ENCODE data around the gene ANXA10. TPM values are rescaled to one million over a fixed set of nuclear protein-coding genes. Genes with fewer than 3 reads are reported as not detected.

The ANXA10 gene
- total and polyA plus RNA-seq, 2 donors (not counting 3 experiments of a cell fraction or from before 2014, with no cell fraction given): not detected

GRCh38 chr4:168218645-168219044 is 126.3 kb downstream of the ANXA10 start:
- FAIRE-seq (no peak), DNase-seq (ENCODE audit: low read depth, low spot score) (peak; percentile 50)
- dilution Hi-C loops (cut with MboI; ENCODE audit: extremely low pct_ligation_motif_present, low sequenced_read_pairs): no loop called here
- Histone ChIP-seq H3K36me3 (ENCODE audit: control insufficient read depth in 2 of 2, extremely low read depth in 1 of 2, insufficient read depth in 2 of 2, low read length in 2 of 2) (no peaks in the 10 kb centered on the region), H4K20me1 (replicated peaks; ENCODE audit: control insufficient read depth, extremely low read depth, insufficient read depth, low read length) (no peaks in the 10 kb centered on the region), H3K9me1 (replicated peaks; ENCODE audit: control insufficient read depth, extremely low read depth, insufficient read depth, low read length) (no peaks in the 10 kb centered on the region), H3K4me2 (ENCODE audit: insufficient read depth, low read length) (no peak overlapping the region), H3K4me1 (ENCODE audit: control insufficient read depth, extremely low read depth, insufficient read depth, low read length) (peaks cover 27% of the 10 kb centered on the region), H3K4me3 (replicated peaks in 1 of 3; ENCODE audit: insufficient read depth in 1 of 3, low read depth in 1 of 3, low read length in 3 of 3) (no peak overlapping the region), H3K9me3 (replicated peaks; ENCODE audit: control insufficient read depth, insufficient read depth, low read length) (no peaks in the 10 kb centered on the region), H2AFZ (ENCODE audit: low read depth, low read length) (no peak overlapping the region), H3K79me2 (ENCODE audit: control insufficient read depth, insufficient read depth, low read length) (no peaks in the 10 kb centered on the region), H3K9ac (replicated peaks; ENCODE audit: extremely low read depth, insufficient read depth, low read length) (no peak overlapping the region), H3K27ac (ENCODE audit: insufficient read depth, low read depth, low read length) (peak overlapping the region; percentile 19), H3K27me3 (ENCODE audit: control insufficient read depth in 2 of 2, insufficient read depth in 2 of 2, low read length in 2 of 2) (no peaks in the 10 kb centered on the region)
- intact Hi-C loops (cut with micrococcal nuclease): no loop called here
- TF ChIP-seq JUN (IDR thresholded peaks at IDR 0.05; ENCODE audit: borderline replicate concordance, insufficient read depth, insufficient read length, low read depth) (peak; percentile 72), POLR2AphosphoS5 (IDR thresholded peaks at IDR 0.05; ENCODE audit: insufficient read depth, low read depth, low read length) (peak; percentile 21), FOS (IDR thresholded peaks at IDR 0.05; ENCODE audit: borderline replicate concordance, insufficient read depth, low read length) (peak; percentile 75), GATA2 (IDR thresholded peaks at IDR 0.05; ENCODE audit: insufficient read depth, insufficient read length, low read depth, low read length) (peak; percentile 89), MAX (IDR thresholded peaks at IDR 0.05; ENCODE audit: insufficient read depth, insufficient read length) (no peak)
- ChIA-PET POLR2A (interaction anchor here (0.7 kb wide), 1 partner anchor 615 kb away, joined by 4 read pairs; no protein-coding TSS in a partner anchor), CTCF (interaction anchor here (1.0 to 1.4 kb wide), 4 partner anchors 32 to 295 kb away, joined by 3 read pairs; no protein-coding TSS in a partner anchor)
- no TSS peak for BruUV-seq (replicated peaks)

- no peak for TF ChIP-seq CTCF (IDR thresholded peaks at IDR 0.05; ENCODE audit: extremely low read depth in 1 of 2, insufficient read depth in 1 of 2, low read depth in 1 of 2, low read length in 2 of 2)
- no peak for TF ChIP-seq EZH2 (IDR thresholded peaks at IDR 0.05; ENCODE audit: borderline replicate concordance, low read depth, low read length, severe bottlenecking)
- TF ChIP-seq GATA2 (IDR thresholded peaks at IDR 0.05; ENCODE audit: insufficient read depth, insufficient read length, low read depth, low read length): no peak
- no peak for TF ChIP-seq MAX (IDR thresholded peaks at IDR 0.05; ENCODE audit: insufficient read depth, insufficient read length)
- no peak for TF ChIP-seq POLR2A (IDR thresholded peaks at IDR 0.05; ENCODE audit: low read depth, low read length)
- no peak for TF ChIP-seq MYC (IDR thresholded peaks at IDR 0.05; ENCODE audit: low read depth, low read length)
- peak; percentile 38 for TF ChIP-seq FOS (IDR thresholded peaks at IDR 0.05; ENCODE audit: borderline replicate concordance, insufficient read depth, low read length)
- no peaks in the 10 kb centered on the region for H3K9me3 ChIP-seq (replicated peaks; ENCODE audit: control insufficient read depth, insufficient read depth, low read length)
- DNase-seq (ENCODE audit: low read depth, low spot score): no peak
- H3K27ac ChIP-seq (ENCODE audit: insufficient read depth, low read depth, low read length): peak overlapping the region; percentile 53
- peak overlapping the region; percentile 24 for H3K4me2 ChIP-seq (ENCODE audit: insufficient read depth, low read length)
- H3K9me1 ChIP-seq (replicated peaks; ENCODE audit: control insufficient read depth, extremely low read depth, insufficient read depth, low read length): no peaks in the 10 kb centered on the region
- FAIRE-seq: no peak
- no TSS peak for BruUV-seq (replicated peaks)
- H3K9ac ChIP-seq (replicated peaks; ENCODE audit: extremely low read depth, insufficient read depth, low read length): no peak overlapping the region
- H3K4me3 ChIP-seq (replicated peaks in 1 of 3; ENCODE audit: insufficient read depth in 1 of 3, low read depth in 1 of 3, low read length in 3 of 3): no peak overlapping the region
- H3K36me3 ChIP-seq (ENCODE audit: control insufficient read depth in 2 of 2, extremely low read depth in 1 of 2, insufficient read depth in 2 of 2, low read length in 2 of 2): no peaks in the 10 kb centered on the region
- CTCF ChIA-PET: no interaction called here
- dilution Hi-C loops (cut with MboI; ENCODE audit: extremely low pct_ligation_motif_present, low sequenced_read_pairs): no loop called here
- H3K4me1 ChIP-seq (ENCODE audit: control insufficient read depth, extremely low read depth, insufficient read depth, low read length): peaks cover 27% of the 10 kb centered on the region
- H3K79me2 ChIP-seq (ENCODE audit: control insufficient read depth, insufficient read depth, low read length): no peaks in the 10 kb centered on the region
- intact Hi-C loops (cut with micrococcal nuclease): no loop called here
- H4K20me1 ChIP-seq (replicated peaks; ENCODE audit: control insufficient read depth, extremely low read depth, insufficient read depth, low read length): no peaks in the 10 kb centered on the region
- no peaks in the 10 kb centered on the region for H3K27me3 ChIP-seq (ENCODE audit: control insufficient read depth in 2 of 2, insufficient read depth in 2 of 2, low read length in 2 of 2)
- POLR2A ChIA-PET: interaction anchor here (0.5 to 0.6 kb wide), 2 partner anchors 611 to 1218 kb away, joined by 3 to 4 read pairs; no protein-coding TSS in a partner anchor
- no peak overlapping the region for H2AFZ ChIP-seq (ENCODE audit: low read depth, low read length)
Measured at GRCh38 chr4:168220893-168221292, 128.6 kb downstream of the ANXA10 start.
